GM23248 (cell line): ENCODE results near the gene WWC1. TPM values are rescaled to one million over a fixed set of nuclear protein-coding genes. Genes with fewer than 3 reads are reported as not detected.

ENCODE experiments used
- DNase-seq: peaks from one replicate; pipeline ENCODE4 v3.0.0-alpha.2; 2015
- H2AFZ ChIP-seq: fragments of 200-600 bp; sonication (generic); 2 replicates; pipeline ENCODE4 v1.6.1; 2016; ENCODE audit warnings: antibody characterized with exemption
- H3F3A ChIP-seq: fragments of 200-600 bp; sonication (generic); 2 replicates; pipeline ENCODE4 v1.6.1; 2016; ENCODE audit warnings: mild to moderate bottlenecking, antibody characterized with exemption, mixed run types; ENCODE audit not compliant: insufficient read depth
- H3K27ac ChIP-seq: fragments of 200-600 bp; sonication (generic); 2 replicates; pipeline ENCODE4 v1.5.1; 2016; ENCODE audit warnings: mild to moderate bottlenecking
- H3K27me3 ChIP-seq: fragments of 200-600 bp; sonication (generic); replicated peaks from 2 replicates; pipeline ENCODE4 v1.6.1; 2016; ENCODE audit warnings: mild to moderate bottlenecking; ENCODE audit not compliant: insufficient read depth
- H3K36me3 ChIP-seq: fragments of 200-600 bp; sonication (generic); 2 replicates; pipeline ENCODE4 v1.6.1; 2016; ENCODE audit warnings: low read depth, mild to moderate bottlenecking
- H3K4me1 ChIP-seq: fragments of 200-600 bp; sonication (generic); 2 replicates; pipeline ENCODE4 v1.6.1; 2016; ENCODE audit warnings: mild to moderate bottlenecking; ENCODE audit not compliant: insufficient read depth
- H3K4me2 ChIP-seq: fragments of 200-600 bp; sonication (generic); one replicate; pipeline ENCODE4 v1.6.1; 2016; ENCODE audit warnings: mild to moderate bottlenecking; ENCODE audit not compliant: unreplicated experiment
- H3K4me3 ChIP-seq: fragments of 200-600 bp; sonication (generic); 2 replicates; pipeline ENCODE4 v1.5.1; 2016; ENCODE audit warnings: mild to moderate bottlenecking
- H3K79me2 ChIP-seq: fragments of 200-600 bp; sonication (generic); 2 replicates; pipeline ENCODE4 v1.6.1; 2016; ENCODE audit warnings: mild to moderate bottlenecking; ENCODE audit not compliant: insufficient read depth
- H3K9ac ChIP-seq: fragments of 200-600 bp; sonication (generic); 2 replicates; pipeline ENCODE4 v1.6.1; 2016; ENCODE audit warnings: mild to moderate bottlenecking
- H3K9me2 ChIP-seq: fragments of 200-600 bp; sonication (generic); 2 replicates; pipeline ENCODE4 v1.6.1; 2016; ENCODE audit warnings: mixed run types, mild to moderate bottlenecking, moderate library complexity; ENCODE audit not compliant: insufficient read depth
- H3K9me3 ChIP-seq: fragments of 200-600 bp; sonication (generic); one replicate; pipeline ENCODE4 v1.6.1; 2017; ENCODE audit warnings: low read depth
- H4K20me1 ChIP-seq: fragments of 200-600 bp; sonication (generic); 2 replicates; pipeline ENCODE4 v1.6.0; 2016; ENCODE audit not compliant: insufficient read depth
- EZH2 ChIP-seq: fragments of 200-600 bp; sonication (generic); IDR thresholded peaks from 2 replicates; pipeline ENCODE4 v1.6.1; 2018; ENCODE audit warnings: antibody characterized with exemption, mild to moderate bottlenecking; ENCODE audit not compliant: insufficient read depth, poor library complexity, severe bottlenecking
- EZH2phosphoT487 ChIP-seq: fragments of 200-600 bp; sonication (generic); IDR thresholded peaks from 2 replicates; pipeline ENCODE4 v1.6.1; 2018; ENCODE audit warnings: antibody characterized with exemption, moderate library complexity, mild to moderate bottlenecking, low read depth; ENCODE audit not compliant: insufficient read depth
- WGBS, 2 experiments: methylation state at CpG; one replicate each; pipeline ENCODE4 v1.1.6; 2015 to 2017; ENCODE audit warnings: low lambda C conversion rate in 2 of 2, low coverage in 1 of 2; ENCODE audit errors: missing lambda C conversion rate in 2 of 2; 5-methylcytosine and 5-hydroxymethylcytosine counted together
- in situ Hi-C: fragments of 300-500 bp; cut with MboI; formaldehyde crosslinking; loops from 2 replicates; pipeline ENCODE4 v1.15.0; 2020
- polyA plus RNA-seq: library from polyadenylated mRNA; unstranded; fragments of >200 nt; fragmentation: Nextera tagmentation; extraction: Ambion mirVana; gene quantifications from 2 replicates; pipeline ENCODE4 v1.2.1, GENCODE V29; 2016
- total RNA-seq: library from RNA; depleted of rRNA; stranded (reverse); fragments of >200 nt; shearing (Covaris generic); gene quantifications from 2 replicates; pipeline ENCODE4 v1.2.3, GENCODE V29; 2014

WWC1 gene
- total and polyA plus RNA-seq, 2 experiments from 2014 or later, result 1.8 to 7.1 TPM

- Histone ChIP-seq H2AFZ (no peak overlapping the region), H3K9me2 (no peaks in the 10 kb centered on the region), H3K9ac (no peak overlapping the region), H3K4me1 (no peaks in the 10 kb centered on the region), H3K27me3 (no peaks in the 10 kb centered on the region), H3F3A (no peaks in the 10 kb centered on the region), H3K36me3 (no peaks in the 10 kb centered on the region), H3K27ac (no peak overlapping the region), H4K20me1 (no peaks in the 10 kb centered on the region), H3K4me3 (no peak overlapping the region), H3K4me2 (no peak overlapping the region), H3K9me3 (no peaks in the 10 kb centered on the region), H3K79me2 (no peaks in the 10 kb centered on the region)
- in situ Hi-C loops, result no loop called here
- no peak for DNase-seq
- TF ChIP-seq EZH2 (no peak), EZH2phosphoT487 (no peak)
- WGBS, 2 experiments, result 58 to 63% methylated on average over 2 of the region's 2 CpGs
These were observed 86.1 kb downstream of the WWC1 start for GRCh38 chr5:168377525-168377924.

- no peaks in the 10 kb centered on the region for H3K9me3 ChIP-seq
- in situ Hi-C loops, result no loop called here
These were observed 87.3 kb downstream of the WWC1 start for GRCh38 chr5:168378741-168379140.

GRCh38 chr5:168382421-168382820 lies 91.0 kb downstream of the WWC1 start:
- WGBS, 2 experiments, result 74 to 78% methylated on average over 3 of the region's 3 CpGs
- H3F3A ChIP-seq, result no peaks in the 10 kb centered on the region
- no peak for TF ChIP-seq EZH2
- TF ChIP-seq EZH2phosphoT487, result no peak
- H3K9me3 ChIP-seq, result no peaks in the 10 kb centered on the region
- no peaks in the 10 kb centered on the region for H4K20me1 ChIP-seq
- H3K27ac ChIP-seq, result no peak overlapping the region
- no peak overlapping the region for H2AFZ ChIP-seq
- in situ Hi-C loops, result no loop called here
- H3K4me1 ChIP-seq, result no peaks in the 10 kb centered on the region
- H3K79me2 ChIP-seq, result no peaks in the 10 kb centered on the region
- no peak for DNase-seq
- no peak overlapping the region for H3K4me3 ChIP-seq
- H3K27me3 ChIP-seq, result no peaks in the 10 kb centered on the region
- no peak overlapping the region for H3K9ac ChIP-seq
- no peak overlapping the region for H3K4me2 ChIP-seq
- H3K9me2 ChIP-seq, result no peaks in the 10 kb centered on the region
- no peaks in the 10 kb centered on the region for H3K36me3 ChIP-seq

More at GRCh38 chr5:168378741-168379140, 87.3 kb downstream of the WWC1 start:
- TF ChIP-seq EZH2 (no peak), EZH2phosphoT487 (no peak)
- Histone ChIP-seq H4K20me1 (no peaks in the 10 kb centered on the region), H3K9me2 (no peaks in the 10 kb centered on the region), H2AFZ (no peak overlapping the region), H3K27ac (no peak overlapping the region), H3K36me3 (no peaks in the 10 kb centered on the region), H3K79me2 (no peaks in the 10 kb centered on the region), H3K27me3 (no peaks in the 10 kb centered on the region), H3K4me2 (no peak overlapping the region), H3K9ac (no peak overlapping the region), H3K4me1 (no peaks in the 10 kb centered on the region), H3F3A (no peaks in the 10 kb centered on the region), H3K4me3 (no peak overlapping the region)
- 96 to 100% methylated on average over 4 of the region's 4 CpGs for WGBS, 2 experiments
- no peak for DNase-seq

GRCh38 chr5:168390491-168390890 lies 99.0 kb downstream of the WWC1 start:
- H3K4me1 ChIP-seq, result no peaks in the 10 kb centered on the region
- DNase-seq, result no peak
- no peaks in the 10 kb centered on the region for H4K20me1 ChIP-seq
- H3K4me2 ChIP-seq, result no peak overlapping the region
- in situ Hi-C loops, result no loop called here
- H3K9me2 ChIP-seq, result no peaks in the 10 kb centered on the region
- H3K27ac ChIP-seq, result no peak overlapping the region
- 76 to 81% methylated on average over 4 of the region's 4 CpGs for whole genome bisulfite sequencing, 2 experiments
- no peaks in the 10 kb centered on the region for H3K27me3 ChIP-seq
- no peaks in the 10 kb centered on the region for H3K36me3 ChIP-seq
- no peaks in the 10 kb centered on the region for H3K9me3 ChIP-seq
- no peak overlapping the region for H2AFZ ChIP-seq
- no peaks in the 10 kb centered on the region for H3F3A ChIP-seq
- no peak overlapping the region for H3K9ac ChIP-seq
- H3K79me2 ChIP-seq, result no peaks in the 10 kb centered on the region
- TF ChIP-seq EZH2 (no peak), EZH2phosphoT487 (no peak)
- H3K4me3 ChIP-seq, result no peak overlapping the region

- no peak for TF ChIP-seq EZH2phosphoT487
- no peak for TF ChIP-seq EZH2
- H3K4me2 ChIP-seq, result no peak overlapping the region
- 92 to 95% methylated on average over 3 of the region's 3 CpGs for whole genome bisulfite sequencing, 2 experiments
- no peaks in the 10 kb centered on the region for H3K9me2 ChIP-seq
- no peaks in the 10 kb centered on the region for H3K79me2 ChIP-seq
- no peaks in the 10 kb centered on the region for H4K20me1 ChIP-seq
- no peak overlapping the region for H3K9ac ChIP-seq
- no peaks in the 10 kb centered on the region for H3K4me1 ChIP-seq
- no peaks in the 10 kb centered on the region for H3K9me3 ChIP-seq
- no peak overlapping the region for H3K4me3 ChIP-seq
- no peak overlapping the region for H3K27ac ChIP-seq
- H3F3A ChIP-seq, result no peaks in the 10 kb centered on the region
- H2AFZ ChIP-seq, result no peak overlapping the region
- in situ Hi-C loops, result no loop called here
- no peaks in the 10 kb centered on the region for H3K27me3 ChIP-seq
- no peaks in the 10 kb centered on the region for H3K36me3 ChIP-seq
- DNase-seq, result no peak
These were observed 102.3 kb downstream of the WWC1 start for GRCh38 chr5:168393773-168394172.
